H1 (cell line): ENCODE data around the gene CRTC1. TPM values are rescaled to one million over a fixed set of nuclear protein-coding genes. Genes with fewer than 3 reads are reported as not detected.

Source experiments
- EZH2 ChIP-seq: fragments of 200-600 bp; sonication (generic); IDR thresholded peaks from 2 replicates; pipeline ENCODE4 v1.7.1; 2012; ENCODE audit warnings: low read depth, mild to moderate bottlenecking, moderate library complexity, low read length, inconsistent platforms; ENCODE audit not compliant: severe bottlenecking
- NRF1 ChIP-seq: IDR thresholded peaks from 2 replicates; pipeline ENCODE4 v1.6.1; 2011; ENCODE audit warnings: mild to moderate bottlenecking, low read depth, low read length, improper control_type of control experiment
- RBBP5 ChIP-seq: IDR thresholded peaks from 2 replicates; pipeline ENCODE4 v1.7.1; 2012; ENCODE audit warnings: low read depth, mild to moderate bottlenecking, inconsistent platforms, low read length, moderate library complexity, borderline replicate concordance
- SIRT6 ChIP-seq: IDR thresholded peaks from one replicate; pipeline ENCODE4 v1.7.1; 2012; ENCODE audit warnings: low read length, inconsistent platforms
- TEAD4 ChIP-seq: IDR thresholded peaks from 2 replicates; pipeline ENCODE4 v1.6.1; 2012; ENCODE audit warnings: low read depth, low read length, inconsistent platforms, mixed read lengths
- polyA plus RNA-seq, 7 experiments: library from polyadenylated mRNA; depleted of rRNA in 3 of 7; stranded (reverse) in 5 of 7; unstranded in 2 of 7; fragments of >200 nt in 5 of 7; fragments of 200-250 nt in 2 of 7; gene quantifications; 1 replicate in 5 of 7; 2 replicates in 1 of 7; 4 replicates in 1 of 7; pipeline versions ENCODE4 v1.2.1 to v1.2.3, GENCODE V29; 2011 to 2013; ENCODE audit warnings: missing spikeins in 2 of 7, mixed read lengths in 2 of 7
- total RNA-seq: library from RNA; stranded (reverse); fragmentation: NEBNext Ultra II Directional; extraction: Animal tissue kit (Norgen Biotek cat#: 25700); gene quantifications from 2 replicates; pipeline ENCODE4 v1.2.1, GENCODE V29; 2021

The CRTC1 gene
- total and polyA plus RNA-seq, 2 of the 8 experiments (the other 6 are each of a cell fraction or from before 2014, with no cell fraction given): 2.9 to 8.5 TPM

- no peak for TF ChIP-seq SIRT6
- TF ChIP-seq RBBP5: no peak
- TF ChIP-seq NRF1: no peak
- TF ChIP-seq EZH2: no peak
- no peak for TF ChIP-seq TEAD4
Measured at GRCh38 chr19:18669524-18669817, 14.0 kb upstream of the CRTC1 start (continued).
